HL-60/S4 treated with phorbol 12-myristate 13-acetate at 8.2 ng/mL for 4 days and 3 days (cell line): ENCODE results near the gene PODN.

Experiments used
- in situ Hi-C: fragments of 300-500 bp; cut with MboI; formaldehyde crosslinking; loops from 2 replicates; pipeline ENCODE4 v1.15.0; 2022; ENCODE audit warnings: low sequenced_read_pairs

Gene PODN

GRCh38 chr1:53061859-53062707 is at the start of gene PODN:
Gene PODN (plus strand): TSS chr1:53062213. CDS start chr1:53069856, 7,643 bp downstream.
- in situ Hi-C loops: no loop called here

- in situ Hi-C loops: no loop called here
Measured at GRCh38 chr1:53014791-53015507, 47.1 kb upstream of the PODN start.

GRCh38 chr1:53015508-53015860 is 46.5 kb upstream of the PODN start:
- in situ Hi-C loops: no loop called here

- in situ Hi-C loops: no loop called here
Measured at GRCh38 chr1:53016705-53017104, 45.3 kb upstream of the PODN start.

- in situ Hi-C loops: no loop called here
Measured at GRCh38 chr1:53020588-53020987, 41.4 kb upstream of the PODN start.

- in situ Hi-C loops: no loop called here
Measured at GRCh38 chr1:53022179-53022578, 39.8 kb upstream of the PODN start.

GRCh38 chr1:53023546-53023945 is 38.5 kb upstream of the PODN start:
- in situ Hi-C loops: no loop called here

GRCh38 chr1:53024117-53024516 is 37.9 kb upstream of the PODN start:
- in situ Hi-C loops: no loop called here

- in situ Hi-C loops: no loop called here
Measured at GRCh38 chr1:53025034-53025768, 36.8 kb upstream of the PODN start.

- in situ Hi-C loops: no loop called here
Measured at GRCh38 chr1:53025769-53026112, 36.3 kb upstream of the PODN start.

GRCh38 chr1:53026254-53026653 is 35.8 kb upstream of the PODN start:
- in situ Hi-C loops: no loop called here

GRCh38 chr1:53031732-53032131 is 30.3 kb upstream of the PODN start:
- in situ Hi-C loops: no loop called here

GRCh38 chr1:53037159-53037558 is 24.9 kb upstream of the PODN start:
- in situ Hi-C loops: no loop called here

GRCh38 chr1:53038566-53038965 is 23.4 kb upstream of the PODN start:
- in situ Hi-C loops: no loop called here

- in situ Hi-C loops: no loop called here
Measured at GRCh38 chr1:53043271-53043670, 18.7 kb upstream of the PODN start.

- in situ Hi-C loops: no loop called here
Measured at GRCh38 chr1:53044926-53045325, 17.1 kb upstream of the PODN start.

GRCh38 chr1:53046930-53047329 is 15.1 kb upstream of the PODN start:
- in situ Hi-C loops: no loop called here

GRCh38 chr1:53047737-53048736 is 14.0 kb upstream of the PODN start:
- in situ Hi-C loops: no loop called here

GRCh38 chr1:53048960-53049573 is 12.9 kb upstream of the PODN start:
- in situ Hi-C loops: no loop called here

- in situ Hi-C loops: no loop called here
Measured at GRCh38 chr1:53049574-53049967, 12.4 kb upstream of the PODN start.
